B cell (primary cell): ENCODE data around the gene TACC3. TPM values are rescaled to one million over a fixed set of nuclear protein-coding genes. Genes with fewer than 3 reads are reported as not detected.
A peak's percentile ranks its signal among the peaks of the same experiment; 100 is the strongest.

Source experiments
- ATAC-seq: fragments of 200-7000 bp; cut with Tn5 transposase; one replicate; pipeline ENCODE4 v1.10.0; 2021; ENCODE audit warnings: low read depth, mild to moderate bottlenecking, moderate number of reproducible peaks, moderate library complexity
- CTCF ChIA-PET: fragments of 350-600 bp; sonication (Branson Sonifier 250); formaldehyde crosslinking; loops from one replicate; lab custom pipeline; 2021; ENCODE audit warnings: antibody characterized with exemption, inconsistent platforms; lab: Charles Lee
- POLR2A ChIA-PET: fragments of 350-600 bp; sonication (Branson Sonifier 250); formaldehyde crosslinking; loops from one replicate; lab custom pipeline; 2021; ENCODE audit warnings: antibody characterized with exemption; lab: Charles Lee
- DNase-seq: peaks from one replicate; pipeline ENCODE4 v3.0.0; 2013
- H2AFZ ChIP-seq: 2 replicates; pipeline ENCODE4 v1.6.1; 2012; ENCODE audit warnings: mild to moderate bottlenecking, low read depth, low read length; ENCODE audit not compliant: insufficient read depth, poor library complexity, severe bottlenecking
- H3K27ac ChIP-seq, 2 donors: 1 replicate in 1 of 2; 2 replicates in 1 of 2; pipeline ENCODE4 v1.5.1; 2012 to 2013; ENCODE audit warnings: low read length in 2 of 2, mild to moderate bottlenecking in 2 of 2, moderate library complexity in 1 of 2
- H3K27me3 ChIP-seq, 4 experiments: fragments of 200-600 bp in 1 of 4; sonication (generic) in 1 of 4; replicated peaks in 1 of 4; 1 replicate in 2 of 4; 2 replicates in 2 of 4; pipeline versions ENCODE4 v1.6.1 to v1.7.0; 2013 to 2016; ENCODE audit warnings: low read length in 3 of 4, mild to moderate bottlenecking in 2 of 4, mixed read lengths in 1 of 4, moderate library complexity in 1 of 4; ENCODE audit not compliant: insufficient read depth in 4 of 4, control insufficient read depth in 3 of 4; ENCODE audit errors: control extremely low read depth in 1 of 4
- H3K36me3 ChIP-seq, 2 experiments: replicated peaks in 1 of 2; 1 replicate in 1 of 2; 2 replicates in 1 of 2; pipeline versions ENCODE4 v1.6.1 to v1.7.1; 2013; ENCODE audit warnings: low read length in 1 of 2; ENCODE audit not compliant: insufficient read depth in 2 of 2, control insufficient read depth in 1 of 2; ENCODE audit errors: control extremely low read depth in 1 of 2, extremely low read depth in 1 of 2
- H3K4me1 ChIP-seq, 2 donors: fragments of 200-600 bp in 1 of 2; sonication (generic) in 1 of 2; 1 replicate in 1 of 2; 2 replicates in 1 of 2; pipeline versions ENCODE4 v1.5.1 to v1.6.1; 2013 to 2017; ENCODE audit warnings: low read length in 2 of 2; ENCODE audit not compliant: control insufficient read depth in 2 of 2, insufficient read depth in 2 of 2
- H3K4me2 ChIP-seq: replicated peaks from 2 replicates; pipeline ENCODE3; 2012; ENCODE audit warnings: mild to moderate bottlenecking, low read depth, low read length; ENCODE audit not compliant: poor library complexity, severe bottlenecking
- H3K4me3 ChIP-seq, 5 experiments: fragments of 200-600 bp in 1 of 5; sonication (generic) in 1 of 5; 1 replicate in 3 of 5; 2 replicates in 2 of 5; pipeline versions ENCODE4 v1.5.1 to v1.7.0; 2011 to 2016; ENCODE audit warnings: low read length in 4 of 5, mild to moderate bottlenecking in 4 of 5, low read depth in 2 of 5, control low read depth in 1 of 5, moderate library complexity in 1 of 5; ENCODE audit not compliant: insufficient read depth in 1 of 5; ENCODE audit errors: control extremely low read depth in 1 of 5, extremely low read depth in 1 of 5
- H3K79me2 ChIP-seq: fragments of 200-600 bp; sonication (generic); one replicate; pipeline ENCODE4 v1.6.0; 2016; ENCODE audit warnings: low read length; ENCODE audit not compliant: control insufficient read depth, insufficient read depth
- H3K9ac ChIP-seq: fragments of 200-600 bp; sonication (generic); 2 replicates; pipeline ENCODE4 v1.6.1; 2017; ENCODE audit warnings: mild to moderate bottlenecking, low read length, moderate library complexity
- H3K9me3 ChIP-seq, 3 donors: one replicate each; pipeline versions ENCODE4 v1.6.1 to v1.7.1; 2013; ENCODE audit warnings: low read length in 2 of 3; ENCODE audit not compliant: control insufficient read depth in 2 of 3, insufficient read depth in 1 of 3; ENCODE audit errors: control extremely low read depth in 1 of 3
- H4K20me1 ChIP-seq: 2 replicates; pipeline ENCODE4 v1.6.0; 2012; ENCODE audit warnings: mild to moderate bottlenecking, low read length; ENCODE audit not compliant: insufficient read depth, control insufficient read depth, poor library complexity, severe bottlenecking
- H3K27ac Mint-ChIP-seq: one replicate; pipeline ENCODE4 v1.8.0; 2021; ENCODE audit warnings: mixed read lengths
- H3K27me3 Mint-ChIP-seq: one replicate; pipeline ENCODE4 v1.8.0; 2021; ENCODE audit warnings: mixed read lengths
- H3K4me1 Mint-ChIP-seq: one replicate; pipeline ENCODE4 v1.8.0; 2021; ENCODE audit warnings: mixed read lengths
- H3K4me3 Mint-ChIP-seq: one replicate; pipeline ENCODE4 v1.8.0; 2021; ENCODE audit warnings: mixed read lengths
- H3K9me3 Mint-ChIP-seq: one replicate; pipeline ENCODE4 v1.8.0; 2022; ENCODE audit warnings: mixed read lengths; ENCODE audit not compliant: insufficient read depth
- CTCF ChIP-seq: fragments of 200-600 bp; IDR thresholded peaks from one replicate; pipeline ENCODE4 v1.8.0; 2022; ENCODE audit warnings: antibody characterized with exemption, mild to moderate bottlenecking
- EZH2 ChIP-seq: IDR thresholded peaks from 2 replicates; pipeline ENCODE4 v1.6.1; 2012; ENCODE audit warnings: borderline replicate concordance, low read depth, mild to moderate bottlenecking, moderate library complexity, low read length; ENCODE audit not compliant: insufficient read depth, poor library complexity, severe bottlenecking
- WGBS: methylation state at CpG from one replicate; pipeline ENCODE4 v1.1.5; 2013; ENCODE audit warnings: missing lambda C conversion rate; ENCODE audit not compliant: insufficient coverage; 5-methylcytosine and 5-hydroxymethylcytosine counted together
- intact Hi-C: fragments of 100-400 bp; cut with micrococcal nuclease; formaldehyde crosslinking; loops from one replicate; pipeline ENCODE4 v1.10.0; 2022
- polyA plus RNA-seq: library from polyadenylated mRNA; depleted of rRNA; stranded (reverse); fragments of >200 nt; gene quantifications from 2 replicates; pipeline ENCODE4 v1.2.3, GENCODE V29; 2012
- total RNA-seq, 2 donors: library from RNA; stranded (reverse); fragments of 120-200 nt in 1 of 2; gene quantifications; 1 replicate in 1 of 2; 2 replicates in 1 of 2; pipeline versions ENCODE4 v1.2.3 to v1.2.4, GENCODE V29; 2013 to 2022

The TACC3 gene
- total and polyA plus RNA-seq, 2 donors (not counting 1 experiment from before 2014, with no cell fraction given): 29.5 to 47.9 TPM

GRCh38 chr4:1723131-1723801 lies 1.9 kb downstream of the TACC3 start:
- ChIA-PET POLR2A (interaction anchor here (0.7 to 4.7 kb wide), 4 partner anchors 10 to 502 kb away, joined by 4 to 61 read pairs (median 8); partner anchors contain the start of gene SLBP), CTCF (interaction anchor here (1.1 to 14.7 kb wide), 4 partner anchors 11 to 61 kb away, joined by 3 to 503 read pairs (median 11); partner anchors contain the start of gene SLBP)
- no peaks in the 10 kb centered on the region for H3K9me3 Mint-ChIP-seq
- H3K9me3 ChIP-seq: peaks cover 0 to 4% (median 0%) of the 10 kb centered on the region in 3 donors
- H3K4me3 ChIP-seq: peak overlapping the region; percentile 31 to 58 (median 40)
- peaks cover 55 to 71% of the 10 kb centered on the region in 2 donors for H3K4me1 ChIP-seq
- H3K27me3 ChIP-seq: no peaks in the 10 kb centered on the region
- DNase-seq (peak; percentile 91), ATAC-seq (peak; percentile 42)
- H3K4me1 Mint-ChIP-seq: peaks cover 59% of the 10 kb centered on the region
- peak overlapping the region; percentile 46 for H3K9ac ChIP-seq
- 32% methylated on average over 9 of the region's 12 CpGs for WGBS
- peaks cover 23% of the 10 kb centered on the region for H4K20me1 ChIP-seq
- intact Hi-C loops: loop anchor here (1.0 to 5.0 kb wide), 3 partner anchors 39 to 814 kb away; partner anchors contain the start of genes FAM193A, FAM53A and NSD2
- TF ChIP-seq CTCF: no peak
- no peak for TF ChIP-seq EZH2
- H3K27me3 Mint-ChIP-seq: no peaks in the 10 kb centered on the region
- H3K27ac Mint-ChIP-seq: peak overlapping the region; percentile 98
- H2AFZ ChIP-seq: peak overlapping the region; percentile 59
- H3K36me3 ChIP-seq: peaks cover 0 to 19% of the 10 kb centered on the region in 2 experiments
- peaks cover 57% of the 10 kb centered on the region for H3K79me2 ChIP-seq
- H3K4me3 Mint-ChIP-seq: peak overlapping the region; percentile 85
- peak overlapping the region; percentile 89 to 96 for H3K27ac ChIP-seq
- peak overlapping the region; percentile 95 for H3K4me2 ChIP-seq

GRCh38 chr4:1725521-1725920 lies 4.2 kb downstream of the TACC3 start:
- Histone ChIP-seq H3K4me2 (peak overlapping the region; percentile 19), H3K4me3 (no peak overlapping the region), H3K4me1 (peaks cover 45 to 51% of the 10 kb centered on the region in 2 donors), H2AFZ (no peak overlapping the region), H3K36me3 (peaks cover 0 to 28% of the 10 kb centered on the region in 2 experiments), H3K27me3 (no peaks in the 10 kb centered on the region), H3K9ac (no peak overlapping the region), H3K79me2 (peaks cover 61% of the 10 kb centered on the region), H4K20me1 (peaks cover 21% of the 10 kb centered on the region), H3K9me3 (no peaks in the 10 kb centered on the region), H3K27ac (peak overlapping the region; percentile 22 to 57)
- no peak for ATAC-seq
- DNase-seq: no peak
- 94% methylated on average over 8 of the region's 10 CpGs for WGBS
- TF ChIP-seq CTCF: no peak
- no peak for TF ChIP-seq EZH2
- peaks cover 43% of the 10 kb centered on the region for H3K4me1 Mint-ChIP-seq
- ChIA-PET POLR2A (interaction anchor here (1.4 kb wide), 1 partner anchor 13 kb away, joined by 3 read pairs; no protein-coding TSS in a partner anchor), CTCF (interaction anchor here (0.8 to 14.7 kb wide), 4 partner anchors 14 to 32 kb away, joined by 3 to 503 read pairs (median 8); partner anchors contain the start of gene SLBP)
- H3K27me3 Mint-ChIP-seq: no peaks in the 10 kb centered on the region
- intact Hi-C loops: no loop called here
- peak overlapping the region; percentile 23 for H3K4me3 Mint-ChIP-seq
- H3K9me3 Mint-ChIP-seq: no peaks in the 10 kb centered on the region
- H3K27ac Mint-ChIP-seq: peak overlapping the region; percentile 84
